Astrocyte (in vitro differentiated cells and primary cell): ENCODE results near the gene CD4. TPM values are rescaled to one million over a fixed set of nuclear protein-coding genes. Genes with fewer than 3 reads are reported as not detected.

ENCODE experiments used
- DNase-seq: peaks from one replicate; pipeline ENCODE4 v3.0.0-alpha.2; 2010; ENCODE audit warnings: low read depth
- FAIRE-seq: peaks from 2 replicates; lab custom pipeline; 2011; peaks lifted over from hg19 to GRCh38; lab: Jason Lieb, UNC
- H2AFZ ChIP-seq: 2 replicates; pipeline ENCODE4 v1.6.0; 2012; ENCODE audit warnings: low read depth, low read length, inconsistent platforms
- H3K27ac ChIP-seq: 2 replicates; pipeline ENCODE4 v1.5.1; 2011; ENCODE audit warnings: low read depth, low read length, inconsistent platforms
- H3K27me3 ChIP-seq: 2 replicates; pipeline ENCODE4 v1.6.0; 2011; ENCODE audit warnings: low read length, inconsistent platforms; ENCODE audit not compliant: insufficient read depth
- H3K36me3 ChIP-seq: 2 replicates; pipeline ENCODE4 v1.5.1; 2011; ENCODE audit warnings: low read length, inconsistent platforms; ENCODE audit not compliant: insufficient read depth
- H3K4me1 ChIP-seq: 2 replicates; pipeline ENCODE4 v1.5.1; 2011; ENCODE audit warnings: low read length, inconsistent platforms; ENCODE audit not compliant: insufficient read depth
- H3K4me2 ChIP-seq: 2 replicates; pipeline ENCODE4 v1.6.0; 2012; ENCODE audit warnings: low read length, inconsistent platforms
- H3K4me3 ChIP-seq: 2 replicates; pipeline ENCODE4 v1.5.1; 2011; ENCODE audit warnings: low read depth, mild to moderate bottlenecking, low read length, inconsistent platforms; ENCODE audit not compliant: insufficient read depth
- H3K79me2 ChIP-seq: 2 replicates; pipeline ENCODE4 v1.6.0; 2012; ENCODE audit warnings: mild to moderate bottlenecking, low read length, inconsistent platforms; ENCODE audit not compliant: insufficient read depth
- H3K9ac ChIP-seq: 2 replicates; pipeline ENCODE4 v1.6.0; 2012; ENCODE audit warnings: mild to moderate bottlenecking, low read length, inconsistent platforms
- H3K9me3 ChIP-seq: 2 replicates; pipeline ENCODE4 v1.5.1; 2012; ENCODE audit warnings: low read depth, mild to moderate bottlenecking, low read length, inconsistent platforms; ENCODE audit not compliant: insufficient read depth
- H4K20me1 ChIP-seq: 2 replicates; pipeline ENCODE4 v1.6.0; 2012; ENCODE audit warnings: low read length, inconsistent platforms; ENCODE audit not compliant: insufficient read depth
- H3K27ac Mint-ChIP-seq: one replicate; pipeline ENCODE4 v1.8.0; 2021; ENCODE audit warnings: mild to moderate bottlenecking, mixed read lengths; ENCODE audit not compliant: unreplicated experiment
- H3K27me3 Mint-ChIP-seq: one replicate; pipeline ENCODE4 v1.8.0; 2021; ENCODE audit warnings: low read depth, mixed read lengths; ENCODE audit not compliant: unreplicated experiment
- H3K36me3 Mint-ChIP-seq: one replicate; pipeline ENCODE4 v1.8.0; 2021; ENCODE audit warnings: low read depth, mixed read lengths; ENCODE audit not compliant: unreplicated experiment
- H3K4me1 Mint-ChIP-seq: one replicate; pipeline ENCODE4 v1.8.0; 2021; ENCODE audit warnings: low read depth, mixed read lengths; ENCODE audit not compliant: unreplicated experiment
- H3K4me3 Mint-ChIP-seq: one replicate; pipeline ENCODE4 v1.8.0; 2021; ENCODE audit warnings: mild to moderate bottlenecking, moderate library complexity, mixed read lengths; ENCODE audit not compliant: unreplicated experiment
- H3K9me3 Mint-ChIP-seq: one replicate; pipeline ENCODE4 v1.8.0; 2021; ENCODE audit warnings: mild to moderate bottlenecking, mixed read lengths; ENCODE audit not compliant: unreplicated experiment
- CTCF ChIP-seq: IDR thresholded peaks from 2 replicates; pipeline ENCODE4 v1.5.1; 2011; ENCODE audit warnings: low read depth, mild to moderate bottlenecking, inconsistent platforms, low read length, moderate library complexity; ENCODE audit not compliant: insufficient read depth
- EZH2 ChIP-seq: IDR thresholded peaks from 2 replicates; pipeline ENCODE4 v1.6.1; 2012; ENCODE audit warnings: mild to moderate bottlenecking, low read length, inconsistent platforms; ENCODE audit not compliant: insufficient read depth
- total RNA-seq: library from RNA; stranded (reverse); gene quantifications from 2 replicates; pipeline ENCODE4 v1.2.1, GENCODE V29; 2021

Gene CD4
- total RNA-seq, 1 donor from 2014 or later, result 0.54 TPM

GRCh38 chr12:6777386-6777785 is 11.9 kb upstream of the CD4 start:
- Mint-ChIP-seq H3K27ac (no peak overlapping the region), H3K9me3 (peaks cover 2% of the 10 kb centered on the region), H3K36me3 (peaks cover 18% of the 10 kb centered on the region), H3K27me3 (peaks cover 39% of the 10 kb centered on the region), H3K4me3 (no peak overlapping the region), H3K4me1 (peaks cover 9% of the 10 kb centered on the region)
- Histone ChIP-seq H3K4me2 (no peak overlapping the region), H3K4me1 (peaks cover 6% of the 10 kb centered on the region), H2AFZ (no peak overlapping the region), H3K27ac (no peak overlapping the region), H4K20me1 (no peaks in the 10 kb centered on the region), H3K4me3 (no peak overlapping the region), H3K36me3 (peaks cover 4% of the 10 kb centered on the region), H3K9ac (no peak overlapping the region), H3K27me3 (no peaks in the 10 kb centered on the region), H3K9me3 (no peaks in the 10 kb centered on the region), H3K79me2 (no peaks in the 10 kb centered on the region)
- FAIRE-seq (no peak), DNase-seq (no peak)
- TF ChIP-seq EZH2 (no peak), CTCF (no peak)

- Mint-ChIP-seq H3K27me3 (peaks cover 40% of the 10 kb centered on the region), H3K4me1 (peaks cover 9% of the 10 kb centered on the region), H3K36me3 (peaks cover 18% of the 10 kb centered on the region), H3K4me3 (peak overlapping the region; percentile 77), H3K9me3 (peaks cover 2% of the 10 kb centered on the region), H3K27ac (no peak overlapping the region)
- TF ChIP-seq CTCF (no peak), EZH2 (no peak)
- Histone ChIP-seq H4K20me1 (no peaks in the 10 kb centered on the region), H3K4me3 (peak overlapping the region; percentile 45), H2AFZ (peak overlapping the region; percentile 66), H3K4me1 (peaks cover 6% of the 10 kb centered on the region), H3K9ac (peak overlapping the region; percentile 61), H3K36me3 (peaks cover 4% of the 10 kb centered on the region), H3K27ac (no peak overlapping the region), H3K4me2 (peak overlapping the region; percentile 91), H3K9me3 (no peaks in the 10 kb centered on the region), H3K27me3 (no peaks in the 10 kb centered on the region), H3K79me2 (no peaks in the 10 kb centered on the region)
- DNase-seq (no peak), FAIRE-seq (no peak)
Measured at GRCh38 chr12:6778217-6778573, 11.1 kb upstream of the CD4 start.

GRCh38 chr12:6778574-6779550 is 10.5 kb upstream of the CD4 start:
- no peaks in the 10 kb centered on the region for H3K79me2 ChIP-seq
- H3K9me3 Mint-ChIP-seq, result peaks cover 4% of the 10 kb centered on the region
- peak overlapping the region; percentile 66 for H2AFZ ChIP-seq
- H3K4me3 ChIP-seq, result peak overlapping the region; percentile 45
- no peaks in the 10 kb centered on the region for H3K27me3 ChIP-seq
- peaks cover 41% of the 10 kb centered on the region for H3K27me3 Mint-ChIP-seq
- H3K4me2 ChIP-seq, result peak overlapping the region; percentile 91
- peak overlapping the region; percentile 69 for H3K27ac Mint-ChIP-seq
- DNase-seq, result peak; percentile 82
- H3K9me3 ChIP-seq, result no peaks in the 10 kb centered on the region
- FAIRE-seq, result peak; percentile 13
- peaks cover 6% of the 10 kb centered on the region for H3K4me1 ChIP-seq
- no peak overlapping the region for H3K27ac ChIP-seq
- peaks cover 16% of the 10 kb centered on the region for H3K36me3 Mint-ChIP-seq
- H3K36me3 ChIP-seq, result peaks cover 4% of the 10 kb centered on the region
- peak overlapping the region; percentile 77 for H3K4me3 Mint-ChIP-seq
- H4K20me1 ChIP-seq, result no peaks in the 10 kb centered on the region
- TF ChIP-seq EZH2, result no peak
- TF ChIP-seq CTCF, result peak; percentile 81
- H3K4me1 Mint-ChIP-seq, result peaks cover 9% of the 10 kb centered on the region
- H3K9ac ChIP-seq, result peak overlapping the region; percentile 61
